Thyroid gland (tissue), 4 donors: ENCODE measurements around the gene TMIGD2.

Experiments
- POLR2A ChIP-seq, 2 donors: fragments of 450-650 bp; IDR thresholded peaks; one replicate each; pipeline ENCODE4 v1.6.1; 2017; ENCODE audit warnings: antibody characterized with exemption in 2 of 2, mild to moderate bottlenecking in 2 of 2, moderate library complexity in 1 of 2
- TF ChIP-seq, protein P1 (sequence below), 6 experiments: fragments of 200-600 bp in 3 of 6; fragments of 450-650 bp in 3 of 6; sonication (generic) in 3 of 6; IDR thresholded peaks; one replicate each; pipeline ENCODE4 v1.5.1; 2016 to 2019; ENCODE audit warnings: antibody characterized with exemption in 6 of 6, mild to moderate bottlenecking in 2 of 6, inconsistent platforms in 1 of 6, moderate library complexity in 1 of 6

DNA sequence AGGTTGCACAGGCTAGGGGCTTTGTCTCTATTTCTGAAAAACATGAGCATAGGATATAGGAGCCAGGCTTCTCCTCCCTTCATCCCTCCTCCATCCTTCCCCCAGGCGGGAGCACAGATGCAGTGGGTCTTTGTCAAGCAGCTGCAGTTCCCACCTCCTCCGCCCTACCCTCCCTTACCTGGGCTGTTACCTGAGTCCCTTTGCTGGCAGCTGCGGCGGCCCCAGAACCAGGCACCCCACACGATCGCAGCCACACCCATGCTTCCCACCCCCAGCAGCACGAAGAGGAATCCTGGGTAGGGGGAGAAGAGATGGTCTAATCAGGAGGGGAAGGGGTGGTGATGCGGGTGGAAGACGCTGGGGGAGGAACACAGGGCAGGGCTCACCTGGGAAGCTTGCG is 7.8 kb downstream of the TMIGD2 start:
- TF ChIP-seq, protein P1, sequence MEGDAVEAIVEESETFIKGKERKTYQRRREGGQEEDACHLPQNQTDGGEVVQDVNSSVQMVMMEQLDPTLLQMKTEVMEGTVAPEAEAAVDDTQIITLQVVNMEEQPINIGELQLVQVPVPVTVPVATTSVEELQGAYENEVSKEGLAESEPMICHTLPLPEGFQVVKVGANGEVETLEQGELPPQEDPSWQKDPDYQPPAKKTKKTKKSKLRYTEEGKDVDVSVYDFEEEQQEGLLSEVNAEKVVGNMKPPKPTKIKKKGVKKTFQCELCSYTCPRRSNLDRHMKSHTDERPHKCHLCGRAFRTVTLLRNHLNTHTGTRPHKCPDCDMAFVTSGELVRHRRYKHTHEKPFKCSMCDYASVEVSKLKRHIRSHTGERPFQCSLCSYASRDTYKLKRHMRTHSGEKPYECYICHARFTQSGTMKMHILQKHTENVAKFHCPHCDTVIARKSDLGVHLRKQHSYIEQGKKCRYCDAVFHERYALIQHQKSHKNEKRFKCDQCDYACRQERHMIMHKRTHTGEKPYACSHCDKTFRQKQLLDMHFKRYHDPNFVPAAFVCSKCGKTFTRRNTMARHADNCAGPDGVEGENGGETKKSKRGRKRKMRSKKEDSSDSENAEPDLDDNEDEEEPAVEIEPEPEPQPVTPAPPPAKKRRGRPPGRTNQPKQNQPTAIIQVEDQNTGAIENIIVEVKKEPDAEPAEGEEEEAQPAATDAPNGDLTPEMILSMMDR (IDR thresholded peaks at IDR 0.05), result no peak
- TF ChIP-seq POLR2A (IDR thresholded peaks at IDR 0.05), result no peak
